Ovary (tissue), 3 donors: ENCODE data around the gene PTPRG.

ENCODE experiments used
- CTCF ChIP-seq, 3 donors: fragments of 450-650 bp in 2 of 3; fragments of 200-600 bp in 1 of 3; IDR thresholded peaks; one replicate each; pipeline versions ENCODE4 v1.5.1 to v1.8.0; 2016 to 2022; ENCODE audit warnings: antibody characterized with exemption in 3 of 3, mild to moderate bottlenecking in 1 of 3
- EP300 ChIP-seq: sonication (generic); formaldehyde crosslinking; IDR thresholded peaks from one replicate; pipeline ENCODE4 v1.6.1; 2017; ENCODE audit warnings: antibody characterized with exemption
- POLR2A ChIP-seq: fragments of 450-650 bp; IDR thresholded peaks from one replicate; pipeline ENCODE4 v1.6.1; 2017; ENCODE audit warnings: antibody characterized with exemption, mild to moderate bottlenecking, moderate library complexity
- donor health status: DM: no; HTN: no; CAD: no.

GRCh38 chr3:61940236-61940635, 378.9 kb downstream of the PTPRG start:
- no peak for TF ChIP-seq CTCF (IDR thresholded peaks at IDR 0.05)
- no peak for TF ChIP-seq POLR2A
- TF ChIP-seq EP300: no peak
